ENCODE results near the gene SCMH1. TPM values are rescaled to one million over a fixed set of nuclear protein-coding genes. Genes with fewer than 3 reads are reported as not detected.

SCMH1 gene
- total and polyA plus RNA-seq, 2 experiments from 2014 or later: 15.0 to 19.4 TPM

GRCh38 chr1:40986956-40987355 lies 255.2 kb downstream of the SCMH1 start (continued):
- TF ChIP-seq REST (IDR thresholded peaks at IDR 0.05; ENCODE audit: unreplicated experiment): no peak
- no peak for TF ChIP-seq ZNF331 (CRISPR knock-in tag; IDR thresholded peaks at IDR 0.05; ENCODE audit: low read depth)
- no peak for TF ChIP-seq CTCF (conservative IDR thresholded peaks at IDR 0.05; ENCODE audit: low read depth in 2 of 2)
- no peak for TF ChIP-seq ZNF114 (CRISPR knock-in tag; IDR thresholded peaks at IDR 0.05)

GRCh38 chr1:40986328-40986783 lies 255.8 kb downstream of the SCMH1 start:
- Mint-ChIP-seq H3K9me3 (no peaks in the 10 kb centered on the region), H3K4me3 (no peak overlapping the region), H3K27me3 (ENCODE audit: insufficient read depth, low read depth, poor library complexity) (no peaks in the 10 kb centered on the region), H3K27ac (no peak overlapping the region; the same call in 1 of the 2 replicates), H3K36me3 (ENCODE audit: low read depth) (peaks cover 86% of the 10 kb centered on the region), H3K4me1 (peaks cover 10% of the 10 kb centered on the region)
- Histone ChIP-seq H2AFZ (no peak overlapping the region), H3K27ac (ENCODE audit: low read depth) (no peak overlapping the region), H3K9me2 (ENCODE audit: insufficient read depth) (no peaks in the 10 kb centered on the region), H3K4me2 (no peak overlapping the region), H3K27me3 (ENCODE audit: insufficient read depth) (no peaks in the 10 kb centered on the region), H3F3A (replicated peaks; ENCODE audit: low read depth) (0 out of 2 replicates have a peak, but pooled peaks cover 7% of the 10 kb centered on the region), H4K20me1 (replicated peaks; ENCODE audit: insufficient read depth) (peaks cover 31% of the 10 kb centered on the region), H3K4me3 (no peak overlapping the region), H3K4me1 (ENCODE audit: insufficient read depth) (peaks cover 11% of the 10 kb centered on the region), H3K36me3 (ENCODE audit: insufficient read depth) (peaks cover 72% of the 10 kb centered on the region), H3K79me2 (replicated peaks; ENCODE audit: insufficient read depth) (peaks cover 48% of the 10 kb centered on the region)
- DNase-seq (ENCODE audit: low spot score) (no peak), ATAC-seq (no peak)
- TF ChIP-seq JUNB (IDR thresholded peaks at IDR 0.05; ENCODE audit: unreplicated experiment) (no peak), ZNF462 (CRISPR knock-in tag; IDR thresholded peaks at IDR 0.05) (no peak), POLR2AphosphoS5 (IDR thresholded peaks at IDR 0.05; ENCODE audit: low read depth) (no peak), NANOG (IDR thresholded peaks at IDR 0.05; ENCODE audit: borderline replicate concordance) (no peak), ETS1 (IDR thresholded peaks at IDR 0.05) (no peak), EZH2 (IDR thresholded peaks at IDR 0.05; ENCODE audit: low read depth, unreplicated experiment) (no peak), EZH2phosphoT487 (IDR thresholded peaks at IDR 0.05; ENCODE audit: unreplicated experiment) (no peak), CREB1 (CRISPR knock-in tag; IDR thresholded peaks at IDR 0.05; ENCODE audit: low read depth) (no peak)
